ENCODE results near the gene DAPK1. TPM values are rescaled to one million over a fixed set of nuclear protein-coding genes. Genes with fewer than 3 reads are reported as not detected.

Gene DAPK1
- total and polyA plus RNA-seq, 11 donors: 1.0 to 52.5 (median 2.3) TPM

DNA sequence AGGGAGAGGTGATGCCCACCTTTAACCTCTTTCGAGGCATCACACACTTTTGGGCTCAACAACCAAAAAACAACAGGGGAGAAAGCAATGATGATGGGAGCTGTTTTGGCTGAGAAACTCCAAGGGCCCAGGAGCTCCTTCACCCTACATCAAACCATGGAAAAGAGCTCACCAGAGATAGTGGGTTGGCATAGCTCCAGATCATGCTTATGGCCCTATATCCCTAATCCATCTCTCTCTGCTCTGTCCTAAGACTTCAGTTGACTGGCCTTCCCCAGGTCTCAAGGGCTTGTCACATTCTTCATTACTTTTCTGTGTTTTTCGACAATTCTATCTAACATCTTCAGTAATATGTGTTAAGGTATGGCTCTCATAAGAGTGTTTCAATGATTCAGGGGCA lies 222.5 kb downstream of the DAPK1 start:
- no peaks in the 10 kb centered on the region for H3K27me3 ChIP-seq
- H3K9me3 ChIP-seq: no peaks in the 10 kb centered on the region
- H3K4me3 ChIP-seq: no peak overlapping the region
- no peak for ATAC-seq
- H3K4me1 ChIP-seq: peaks cover 0 to 45% (median 0%) of the 10 kb centered on the region in 12 donors
- H3K27ac ChIP-seq: no peak overlapping the region
- no peak for DNase-seq
- WGBS, 4 donors: 94 to 97% (median 96%) methylated on average over 2 of the region's 2 CpGs
- H3K36me3 ChIP-seq: no peaks in the 10 kb centered on the region
- intact Hi-C loops (cut with DNase I): loop anchor here in 1 of 10 donors (10.0 kb wide), 1 partner anchor 75 kb away; no protein-coding TSS in a partner anchor
- TF ChIP-seq, protein P1, sequence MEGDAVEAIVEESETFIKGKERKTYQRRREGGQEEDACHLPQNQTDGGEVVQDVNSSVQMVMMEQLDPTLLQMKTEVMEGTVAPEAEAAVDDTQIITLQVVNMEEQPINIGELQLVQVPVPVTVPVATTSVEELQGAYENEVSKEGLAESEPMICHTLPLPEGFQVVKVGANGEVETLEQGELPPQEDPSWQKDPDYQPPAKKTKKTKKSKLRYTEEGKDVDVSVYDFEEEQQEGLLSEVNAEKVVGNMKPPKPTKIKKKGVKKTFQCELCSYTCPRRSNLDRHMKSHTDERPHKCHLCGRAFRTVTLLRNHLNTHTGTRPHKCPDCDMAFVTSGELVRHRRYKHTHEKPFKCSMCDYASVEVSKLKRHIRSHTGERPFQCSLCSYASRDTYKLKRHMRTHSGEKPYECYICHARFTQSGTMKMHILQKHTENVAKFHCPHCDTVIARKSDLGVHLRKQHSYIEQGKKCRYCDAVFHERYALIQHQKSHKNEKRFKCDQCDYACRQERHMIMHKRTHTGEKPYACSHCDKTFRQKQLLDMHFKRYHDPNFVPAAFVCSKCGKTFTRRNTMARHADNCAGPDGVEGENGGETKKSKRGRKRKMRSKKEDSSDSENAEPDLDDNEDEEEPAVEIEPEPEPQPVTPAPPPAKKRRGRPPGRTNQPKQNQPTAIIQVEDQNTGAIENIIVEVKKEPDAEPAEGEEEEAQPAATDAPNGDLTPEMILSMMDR (IDR thresholded peaks at IDR 0.05): no peak
- TF ChIP-seq POLR2A (IDR thresholded peaks at IDR 0.05): no peak

DNA sequence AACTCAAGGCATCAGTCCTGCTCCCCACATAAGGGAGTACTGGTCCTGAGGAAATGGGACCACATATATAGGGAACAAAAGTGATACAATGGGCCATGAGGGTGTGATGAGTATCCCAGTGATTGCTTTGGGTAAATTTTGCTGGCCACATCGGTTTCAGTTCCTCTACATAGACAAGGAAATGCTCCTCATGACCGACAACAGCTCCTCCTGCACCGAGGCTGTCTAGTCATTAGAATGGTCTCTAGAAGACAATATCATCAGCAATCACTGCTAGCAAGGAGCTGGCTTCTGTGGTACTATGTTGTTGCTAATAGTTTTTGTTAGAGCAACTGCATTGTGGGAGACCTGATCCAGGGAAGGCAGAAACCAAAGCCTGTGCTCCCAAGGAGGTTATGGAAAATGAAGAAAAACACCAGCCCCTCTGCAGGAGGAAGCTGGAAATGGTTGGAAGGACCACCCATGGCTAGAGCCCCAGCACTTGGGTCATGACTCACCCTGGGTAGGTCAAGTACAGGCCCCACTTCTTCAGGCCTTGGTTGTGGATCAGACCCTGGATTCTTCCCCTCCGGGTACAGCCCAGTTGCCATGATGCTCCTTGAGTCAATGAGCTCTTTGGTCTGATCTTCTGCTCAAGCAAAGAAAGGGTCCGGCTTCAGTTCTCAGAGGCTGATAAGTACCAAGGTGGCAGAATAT lies 224.9 kb downstream of the DAPK1 start:
- peak in 2 of 5 donors; percentile 27 to 45 for DNase-seq
- H3K27ac ChIP-seq: peak overlapping the region in 3 of 12 donors; percentile 8 to 86 (median 30)
- WGBS, 4 donors: 90 to 93% (median 91%) methylated on average over 5 of the region's 5 CpGs
- H3K36me3 ChIP-seq: peaks cover 0 to 4% (median 1%) of the 10 kb centered on the region in 9 donors
- no peaks in the 10 kb centered on the region for H3K27me3 ChIP-seq
- TF ChIP-seq POLR2A (IDR thresholded peaks at IDR 0.05): no peak
- TF ChIP-seq, protein P1 (IDR thresholded peaks at IDR 0.05): no peak
- H3K4me1 ChIP-seq: peaks cover 0 to 54% (median 11%) of the 10 kb centered on the region in 12 donors
- H3K4me3 ChIP-seq: no peak overlapping the region
- H3K9me3 ChIP-seq: no peaks in the 10 kb centered on the region
- peak in 1 of 4 donors; percentile 3 for ATAC-seq
- intact Hi-C loops (cut with DNase I): loop anchor here in 1 of 10 donors (10.0 kb wide), 1 partner anchor 72 kb away; no protein-coding TSS in a partner anchor

DNA sequence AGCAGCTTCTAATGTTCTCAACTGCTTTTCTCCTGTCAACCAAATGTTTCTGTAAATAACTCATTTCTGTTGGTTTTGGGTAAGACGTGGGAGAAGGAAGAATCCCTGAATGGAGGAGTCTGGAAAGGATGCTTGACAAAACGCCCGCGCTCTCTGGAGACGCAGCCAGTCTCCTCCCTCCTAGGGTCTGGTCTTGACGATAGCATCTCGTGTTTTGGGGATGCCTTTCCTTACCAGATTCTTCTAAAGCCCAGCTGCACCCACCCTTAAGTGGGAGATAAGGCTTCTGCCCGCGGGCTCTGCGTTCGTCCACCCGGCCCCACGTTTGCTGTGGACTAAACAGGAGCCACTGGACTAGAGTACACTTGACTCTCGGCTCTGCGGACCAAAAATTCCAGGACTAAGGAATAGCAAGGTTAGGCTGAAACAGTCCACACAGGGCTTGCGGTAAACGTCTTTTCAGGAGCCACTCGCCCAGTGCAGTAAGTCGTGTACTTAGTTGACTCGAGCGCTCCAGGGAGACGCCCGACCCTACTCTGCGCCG lies 227.8 kb downstream of the DAPK1 start:
- intact Hi-C loops (cut with DNase I): loop anchor here in 2 of 10 donors (5.0 to 10.0 kb wide), 2 partner anchors 69 to 778 kb away; partner anchors contain the start of gene GAS1 (in 1 of the 2)
- Histone ChIP-seq H3K9me3 (no peaks in the 10 kb centered on the region), H3K4me3 (peak overlapping the region; percentile 54 to 86 (median 74)), H3K27ac (peak overlapping the region; percentile 85 to 100 (median 96)), H3K36me3 (peaks cover 0 to 33% (median 30%) of the 10 kb centered on the region in 9 donors), H3K27me3 (no peaks in the 10 kb centered on the region), H3K4me1 (peaks cover 0 to 81% (median 20%) of the 10 kb centered on the region in 12 donors)
- ATAC-seq (peak in 3 of 4 donors; percentile 3 to 14 (median 10)), DNase-seq (peak; percentile 43 to 62 (median 48))
- TF ChIP-seq, protein P1 (IDR thresholded peaks at IDR 0.05): no peak
- TF ChIP-seq POLR2A (IDR thresholded peaks at IDR 0.05): no peak
- 3 to 7% (median 5%) methylated on average over 13 to 25 of the region's 25 CpGs for WGBS, 4 donors
